ENCODE measurements around the gene TOM1. TPM values are rescaled to one million over a fixed set of nuclear protein-coding genes. Genes with fewer than 3 reads are reported as not detected.

Gene TOM1
- total RNA-seq, 1 experiment from 2014 or later: 22.3 TPM

GRCh38 chr22:35310556-35311550 lies 11.2 kb downstream of the TOM1 start:
- no peaks in the 10 kb centered on the region for H3K9me3 Mint-ChIP-seq
- H3K4me1 Mint-ChIP-seq: peaks cover 20 to 25% of the 10 kb centered on the region in 2 experiments
- no peaks in the 10 kb centered on the region; a peak in 1 of 7 replicates for H3K36me3 Mint-ChIP-seq (ENCODE audit: insufficient read depth in 1 of 3, low read depth in 3 of 3)
- Histone ChIP-seq H2BK120ac (ENCODE audit: low read depth, low read length, poor library complexity, severe bottlenecking) (no peak overlapping the region), H4K5ac (ENCODE audit: insufficient read length, low read depth, low read length) (no peak overlapping the region), H2BK20ac (ENCODE audit: low read depth, low read length, poor library complexity, severe bottlenecking) (no peak overlapping the region), H3K4me1 (ENCODE audit: insufficient read depth, low read length) (no peaks in the 10 kb centered on the region), H3K27me3 (ENCODE audit: insufficient read depth, low read length) (no peaks in the 10 kb centered on the region), H3K14ac (ENCODE audit: insufficient read depth, low read length) (no peak overlapping the region), H4K8ac (replicated peaks; ENCODE audit: insufficient read length, low read depth, low read length) (no peak overlapping the region), H2BK5ac (ENCODE audit: insufficient read length, low read length) (no peak overlapping the region), H3K27ac (ENCODE audit: insufficient read length, low read depth, low read length) (no peak overlapping the region), H2AK5ac (ENCODE audit: insufficient read length, low read length) (no peak overlapping the region), H3K23ac (ENCODE audit: insufficient read length, low read depth, low read length) (no peak overlapping the region), H3T11ph (ENCODE audit: low read length) (no peak overlapping the region), H3K56ac (ENCODE audit: insufficient read length, low read depth, low read length) (no peak overlapping the region), H3K9me3 (ENCODE audit: control insufficient read depth, low read depth, low read length) (no peaks in the 10 kb centered on the region), H2AFZ (ENCODE audit: low read length) (no peak overlapping the region), H3K23me2 (ENCODE audit: insufficient read length, low read depth, low read length, poor library complexity, severe bottlenecking) (no peaks in the 10 kb centered on the region), H2BK12ac (ENCODE audit: insufficient read length, low read depth, low read length) (no peak overlapping the region), H3K79me1 (ENCODE audit: insufficient read depth, low read depth, low read length, poor library complexity, severe bottlenecking) (no peaks in the 10 kb centered on the region), H3K4me2 (ENCODE audit: insufficient read depth, insufficient read length, low read length) (no peak overlapping the region), H2BK15ac (ENCODE audit: low read depth, low read length) (no peak overlapping the region), H3K9ac (ENCODE audit: extremely low read depth, insufficient read length, low read length) (no peak overlapping the region), H3K18ac (ENCODE audit: insufficient read length, low read depth, low read length) (no peak overlapping the region), H3K4ac (ENCODE audit: low read depth, low read length) (no peak overlapping the region), H4K91ac (ENCODE audit: insufficient read length, low read depth, low read length) (no peak overlapping the region), H3K79me2 (ENCODE audit: insufficient read depth, low read length) (no peaks in the 10 kb centered on the region), H4K20me1 (ENCODE audit: control insufficient read depth, insufficient read depth, insufficient read length) (peaks cover 5% of the 10 kb centered on the region)
- no peaks in the 10 kb centered on the region for H3K27me3 Mint-ChIP-seq (ENCODE audit: low read depth)
- WGBS (ENCODE audit: extremely low coverage, insufficient read length, low lambda C conversion rate): no CpG with 5 or more reads among the region's 18 CpGs
- H3K4me3 Mint-ChIP-seq: no peak overlapping the region; a peak in 1 of 5 replicates
- no peak for TF ChIP-seq CTCF (conservative IDR thresholded peaks at IDR 0.05)
- peak overlapping the region in 1 of 3 experiments; percentile 74; a peak in 3 of 7 replicates for H3K27ac Mint-ChIP-seq
- DNase-seq: no peak
